ENCODE data around the gene POU2F3.

The POU2F3 gene

DNA sequence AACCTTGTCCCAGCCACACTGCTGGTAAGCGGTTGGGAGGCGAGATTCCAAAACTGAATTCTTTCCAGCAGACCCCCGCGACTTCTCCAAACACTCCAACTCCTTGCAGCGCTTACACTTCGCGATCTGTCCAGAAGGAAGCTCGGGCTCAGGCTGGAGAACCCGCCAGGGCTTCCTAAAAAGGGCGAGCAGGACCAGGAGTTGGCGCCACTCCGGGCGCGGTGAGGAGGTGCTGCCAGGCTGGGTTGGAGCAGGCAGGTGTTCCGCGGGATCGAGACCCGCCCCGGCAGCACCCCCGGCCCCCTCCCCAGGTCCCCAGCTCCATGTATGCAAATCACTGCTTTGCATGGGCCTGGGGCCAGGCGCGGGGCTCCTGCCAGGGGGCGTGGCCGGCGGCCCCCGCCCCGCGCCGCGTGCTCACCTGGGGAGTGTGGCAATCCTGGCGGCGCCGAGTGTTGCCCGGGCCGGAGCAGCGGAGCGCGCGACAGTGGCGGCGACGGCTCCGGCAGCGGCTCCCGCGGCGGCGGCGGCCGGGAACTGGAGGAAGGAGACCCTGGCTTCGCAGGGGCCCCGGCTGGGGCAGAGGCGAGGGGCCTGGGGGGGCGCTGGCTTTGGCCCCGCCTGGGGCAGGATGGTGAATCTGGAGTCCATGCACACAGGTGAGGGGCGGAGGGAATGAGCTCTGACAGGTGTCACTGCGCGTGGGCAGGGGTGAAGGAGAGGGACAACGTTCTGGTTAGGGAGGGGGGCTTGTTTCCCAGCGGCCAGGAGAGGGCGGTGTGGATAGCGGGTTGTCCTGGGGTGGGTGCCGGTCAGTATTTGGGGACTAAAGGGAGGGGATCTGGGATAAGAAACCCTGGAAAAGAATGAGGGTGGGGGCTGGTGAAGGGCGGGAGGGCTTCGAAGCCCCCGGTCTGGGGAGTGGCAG, at the start of gene POU2F3:
POU2F3 (plus strand) TSS at position 428 of the 928 bp plus-strand sequence; CDS start at position 632, 204 bp downstream.
- DNase-seq (ENCODE audit: low spot score) (no peak), FAIRE-seq (no peak)

- no peak for DNase-seq (ENCODE audit: low spot score)
- no peak for FAIRE-seq
These were observed 48.9 kb upstream of the POU2F3 start for GRCh38 chr11:120191058-120191457.

DNA sequence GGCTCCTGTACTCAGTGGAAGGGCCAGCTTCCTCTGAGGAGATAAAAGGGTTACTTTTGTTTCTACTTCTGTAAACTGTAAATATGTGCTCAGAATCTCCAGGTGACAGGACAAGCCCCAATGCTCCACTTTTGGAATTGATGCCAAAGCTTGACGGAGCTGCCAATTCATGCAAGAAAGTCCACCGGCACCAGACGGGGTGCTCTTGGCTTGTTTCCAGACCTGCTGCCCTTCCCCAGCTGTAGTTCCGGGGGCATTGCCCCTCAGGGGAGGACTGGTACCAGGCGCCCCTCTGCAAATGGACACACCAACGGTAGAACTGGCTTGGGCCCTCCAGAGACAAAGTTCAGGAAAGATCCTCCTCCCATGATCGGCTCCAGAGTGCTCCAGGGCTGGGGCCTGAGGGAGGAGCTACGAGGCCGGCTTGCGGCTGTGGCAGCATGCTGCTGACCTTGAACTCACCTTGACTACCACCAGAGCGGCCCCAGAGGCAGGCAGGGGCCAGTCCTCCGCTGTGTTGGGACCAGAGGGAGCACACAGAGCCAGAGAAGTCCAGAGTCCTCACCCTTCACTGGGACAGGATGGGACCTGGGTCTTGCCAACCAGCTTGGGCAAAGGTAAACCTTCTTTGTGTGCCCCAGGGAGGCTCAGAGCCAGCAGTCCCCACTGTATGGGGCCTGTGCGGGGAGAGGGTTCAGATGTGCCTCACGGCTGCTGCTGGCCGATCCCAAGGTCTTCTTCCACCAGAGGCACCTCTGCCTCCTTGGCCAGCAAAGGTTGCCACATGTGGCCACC, 46.9 kb upstream of the POU2F3 start:
- FAIRE-seq, result no peak
- DNase-seq (ENCODE audit: low spot score), result no peak

- FAIRE-seq (no peak), DNase-seq (ENCODE audit: low spot score) (no peak)
These were observed 45.8 kb upstream of the POU2F3 start for GRCh38 chr11:120194166-120194565.

GRCh38 chr11:120195601-120196320, 44.2 kb upstream of the POU2F3 start:
- FAIRE-seq (no peak), DNase-seq (ENCODE audit: low spot score) (no peak)

GRCh38 chr11:120196826-120197225, 43.1 kb upstream of the POU2F3 start:
- DNase-seq (ENCODE audit: low spot score), result no peak
- FAIRE-seq, result no peak

DNA sequence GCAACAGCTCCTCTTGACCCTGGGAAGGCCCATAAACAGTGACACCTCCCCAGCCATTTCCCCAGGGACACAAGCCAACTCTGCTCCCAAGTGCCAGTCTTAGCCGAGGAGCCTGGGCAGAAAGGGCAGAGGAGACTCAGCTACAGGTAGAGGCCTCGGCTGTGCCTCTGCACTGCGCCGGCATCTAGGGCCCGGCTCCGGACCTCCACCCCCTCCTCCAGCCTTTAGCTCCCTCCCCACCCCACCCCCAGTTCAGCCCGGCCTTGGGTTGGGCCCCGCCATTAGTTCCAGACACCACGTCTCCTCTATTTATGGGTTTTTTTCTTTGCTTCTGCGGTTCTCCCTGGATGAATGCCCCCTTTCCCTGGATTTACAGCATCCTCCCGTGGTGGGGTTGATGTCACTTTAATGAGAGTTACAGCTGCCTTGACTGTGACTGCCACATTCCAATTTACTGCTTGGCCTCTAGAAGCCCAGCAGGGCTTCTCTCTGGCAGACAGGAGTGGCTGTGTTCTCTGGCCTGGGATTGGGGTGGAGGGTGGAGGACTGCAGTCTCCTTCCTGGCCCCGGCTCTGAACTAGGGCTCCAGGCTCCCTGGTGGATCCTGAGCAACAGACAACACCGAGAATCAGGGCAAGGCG, 42.6 kb upstream of the POU2F3 start:
- FAIRE-seq (no peak), DNase-seq (ENCODE audit: low spot score) (no peak)

DNA sequence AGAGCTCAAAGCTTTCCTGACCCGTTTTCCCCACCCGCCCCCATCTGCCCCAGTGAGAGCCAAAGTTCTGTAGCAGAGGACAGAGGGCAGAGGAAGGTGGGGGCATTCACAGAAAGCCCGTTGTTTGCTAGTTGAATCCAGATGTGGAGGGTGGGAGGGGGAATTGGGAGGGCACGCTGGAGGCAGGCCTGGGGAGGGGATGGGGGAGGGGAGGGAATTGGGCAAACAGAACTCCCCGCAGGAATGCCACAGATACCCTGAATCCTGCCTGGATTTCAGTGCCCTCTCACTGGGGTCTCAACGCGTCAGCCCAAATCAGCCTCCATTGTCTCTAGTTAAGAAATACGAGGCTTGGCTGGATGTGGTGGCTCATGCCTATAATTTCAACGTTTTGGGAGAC, 42.0 kb upstream of the POU2F3 start:
- DNase-seq (ENCODE audit: low spot score) (no peak), FAIRE-seq (no peak)

DNA sequence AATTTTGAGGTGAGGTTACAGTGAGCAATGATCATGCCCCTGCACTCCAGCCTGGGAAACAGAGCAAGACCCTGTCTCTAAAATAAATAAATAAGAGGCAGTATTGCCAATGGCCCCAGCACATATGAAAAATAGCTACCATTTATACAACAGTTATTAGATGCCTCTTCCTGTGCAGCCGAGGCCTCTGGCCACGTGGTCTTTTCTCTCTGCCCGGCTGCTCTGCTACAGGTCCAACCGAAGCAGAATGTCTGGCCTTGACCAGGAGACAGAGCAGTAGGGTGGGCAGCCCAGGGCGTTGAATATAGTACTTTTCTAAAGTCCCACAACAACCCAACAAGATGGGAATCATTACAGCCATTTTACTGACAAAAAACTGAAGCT, 41.5 kb upstream of the POU2F3 start:
- no peak for DNase-seq (ENCODE audit: low spot score)
- FAIRE-seq, result no peak

DNA sequence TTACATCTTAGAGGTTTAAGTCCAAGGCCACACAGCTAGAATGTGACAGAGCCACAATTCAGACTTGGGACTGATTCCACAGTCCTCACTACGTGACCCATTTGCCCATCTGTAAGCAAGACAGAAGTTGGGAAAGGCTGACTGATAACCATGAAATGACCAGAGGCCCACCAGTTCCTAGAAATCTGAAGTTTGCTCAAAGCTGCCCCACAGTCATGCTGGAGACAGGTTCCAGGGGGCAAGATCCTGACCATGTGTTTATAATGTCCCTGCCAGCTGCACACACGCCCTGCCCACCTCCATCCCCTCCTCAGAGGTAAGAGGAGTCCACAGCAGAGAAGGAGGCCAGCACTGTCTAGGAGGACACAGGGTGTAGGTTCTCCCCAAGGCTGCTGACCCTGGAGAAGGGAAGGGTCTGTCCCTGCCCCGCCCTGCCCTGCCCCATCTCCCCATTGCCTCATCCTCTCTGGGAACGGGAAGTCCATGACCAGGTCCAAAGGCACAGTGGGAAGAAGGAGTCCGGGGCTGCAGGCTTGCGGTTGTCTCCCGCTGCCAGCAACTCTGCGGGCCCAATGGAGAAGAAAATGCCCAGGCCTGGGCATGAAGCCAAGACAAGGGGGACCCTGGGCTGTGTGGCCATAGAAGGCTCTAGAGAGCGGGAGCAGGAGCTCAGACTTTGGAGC, 41.0 kb upstream of the POU2F3 start:
- DNase-seq (ENCODE audit: low spot score), result no peak

DNA sequence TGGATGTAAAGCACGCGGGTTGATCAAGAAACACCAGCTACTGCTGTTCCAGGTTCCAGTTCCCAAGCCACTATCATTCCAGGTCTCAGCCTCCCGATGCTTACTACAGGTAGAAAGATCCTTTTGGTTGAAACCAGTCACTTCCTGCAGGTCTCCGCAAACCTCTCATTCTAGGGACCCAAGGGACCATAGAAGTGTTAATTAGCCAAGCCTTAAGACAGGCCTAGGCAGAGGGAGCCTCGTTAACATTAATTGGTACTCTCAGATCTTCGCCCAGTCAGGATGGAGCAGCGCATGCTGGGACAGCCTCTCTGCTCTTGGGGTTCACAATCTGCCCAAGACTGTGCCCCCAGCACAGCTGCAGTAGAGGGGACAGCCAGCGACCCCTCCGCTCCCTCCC, 40.3 kb upstream of the POU2F3 start:
- no peak for FAIRE-seq
- DNase-seq (ENCODE audit: low spot score), result no peak

More for the DNA sequence above, 41.0 kb upstream of the POU2F3 start:
- FAIRE-seq, result no peak

DNA sequence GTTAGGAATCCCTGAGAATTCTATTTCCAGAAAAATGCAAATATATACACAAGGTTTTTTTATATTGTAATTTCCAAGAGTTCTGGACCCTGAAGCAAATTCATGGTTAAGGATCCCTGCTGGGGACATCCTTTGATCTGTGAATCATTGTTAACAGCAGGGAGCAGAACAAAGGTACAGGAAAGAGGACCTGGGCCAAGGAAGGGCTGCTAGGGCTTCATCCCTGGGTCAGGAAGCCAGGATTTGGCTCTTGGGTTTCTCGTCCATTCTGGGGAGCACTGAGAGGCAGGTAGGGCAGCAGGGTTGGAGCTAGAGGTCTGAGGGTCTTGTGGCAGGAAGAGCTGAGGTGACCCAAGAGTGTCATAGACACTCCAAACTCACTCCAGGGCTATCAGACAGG, 39.3 kb upstream of the POU2F3 start:
- FAIRE-seq (no peak), DNase-seq (ENCODE audit: low spot score) (no peak)

GRCh38 chr11:120201653-120202052, 38.3 kb upstream of the POU2F3 start:
- DNase-seq (ENCODE audit: low spot score), result no peak
- FAIRE-seq, result no peak

DNA sequence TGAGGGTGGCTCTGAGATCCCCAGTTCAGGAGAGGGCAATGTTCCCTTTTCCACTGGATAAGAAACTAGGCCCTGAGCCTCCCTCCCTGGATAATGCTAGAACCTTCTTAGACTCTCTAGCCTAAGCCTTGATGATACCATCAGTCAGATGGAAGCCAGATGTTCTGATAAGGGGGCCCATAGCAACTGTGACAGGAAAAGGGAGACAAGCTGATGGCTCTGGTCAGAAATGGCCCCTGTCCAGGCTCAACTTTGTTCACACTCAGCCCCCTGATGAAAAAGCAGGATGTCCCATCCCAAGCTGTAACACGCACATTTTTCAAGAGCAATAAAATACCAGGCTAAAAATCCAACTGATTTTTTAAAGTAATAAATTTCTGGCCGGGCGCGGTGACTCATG, 36.3 kb upstream of the POU2F3 start:
- no peak for FAIRE-seq
- DNase-seq (ENCODE audit: low spot score), result no peak

GRCh38 chr11:120205596-120206161, 34.3 kb upstream of the POU2F3 start:
- FAIRE-seq, result no peak
- DNase-seq (ENCODE audit: low spot score), result peak; percentile 41

DNA sequence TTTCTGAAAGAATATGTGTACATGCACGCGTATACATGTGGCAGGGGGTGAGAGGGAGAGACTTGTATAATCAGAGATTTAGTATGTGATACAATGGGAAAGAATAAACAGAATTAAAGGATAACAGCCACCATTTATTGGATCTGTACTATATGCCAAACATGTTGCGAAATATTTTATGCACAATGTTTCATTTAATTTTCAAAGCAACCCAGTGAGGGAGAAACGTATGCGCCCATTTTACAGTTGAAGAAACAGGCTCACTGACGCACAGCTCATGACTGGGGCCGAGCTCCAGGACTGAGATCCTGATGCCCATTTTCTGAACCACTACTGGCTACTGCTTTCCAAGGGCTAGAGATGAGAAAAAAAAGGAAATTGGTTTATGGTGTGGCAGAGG, 32.4 kb upstream of the POU2F3 start:
- no peak for DNase-seq (ENCODE audit: low spot score)
- no peak for FAIRE-seq

GRCh38 chr11:120208001-120208441, 31.9 kb upstream of the POU2F3 start:
- FAIRE-seq (no peak), DNase-seq (ENCODE audit: low spot score) (no peak)

- FAIRE-seq, result no peak
- peak; percentile 62 for DNase-seq (ENCODE audit: low spot score)
These were observed 31.2 kb upstream of the POU2F3 start for GRCh38 chr11:120208777-120209176.

- FAIRE-seq (no peak), DNase-seq (ENCODE audit: low spot score) (no peak)
These were observed 30.0 kb upstream of the POU2F3 start for GRCh38 chr11:120209746-120210625.
